H1 (cell line): ENCODE results near the gene EML4. TPM values are rescaled to one million over a fixed set of nuclear protein-coding genes. Genes with fewer than 3 reads are reported as not detected.

ENCODE experiments used
- CBX5 ChIP-seq: fragments of 300-800, 300-1000 bp; sonication (generic); IDR thresholded peaks from 2 replicates; pipeline ENCODE4 v1.7.1; 2016; ENCODE audit warnings: antibody characterized with exemption, low read length, low read depth
- CEBPB ChIP-seq: IDR thresholded peaks from 2 replicates; pipeline ENCODE4 v1.6.1; 2012; ENCODE audit warnings: low read depth, low read length
- EGR1 ChIP-seq: IDR thresholded peaks from 2 replicates; pipeline ENCODE4 v1.6.1; 2011; ENCODE audit warnings: low read depth, low read length, borderline replicate concordance
- EP300 ChIP-seq, 2 experiments: IDR thresholded peaks; 1 replicate in 1 of 2; 2 replicates in 1 of 2; pipeline ENCODE4 v1.6.1; 2011 to 2012; ENCODE audit warnings: low read depth in 2 of 2, low read length in 2 of 2, mild to moderate bottlenecking in 2 of 2, borderline replicate concordance in 1 of 2, inconsistent platforms in 1 of 2, moderate library complexity in 1 of 2
- JUND ChIP-seq: IDR thresholded peaks from 2 replicates; pipeline ENCODE4 v1.6.1; 2011; ENCODE audit warnings: mild to moderate bottlenecking, improper control_type of control experiment, low read length
- NANOG ChIP-seq: IDR thresholded peaks from 2 replicates; pipeline ENCODE4 v1.6.1; 2011; ENCODE audit warnings: low read length, low read depth, mild to moderate bottlenecking, inconsistent platforms; ENCODE audit not compliant: insufficient read depth, poor library complexity, severe bottlenecking
- TEAD4 ChIP-seq: IDR thresholded peaks from 2 replicates; pipeline ENCODE4 v1.6.1; 2012; ENCODE audit warnings: low read depth, low read length, inconsistent platforms, mixed read lengths
- YY1 ChIP-seq: IDR thresholded peaks from 2 replicates; pipeline ENCODE4 v1.6.1; 2011; ENCODE audit warnings: low read depth, mild to moderate bottlenecking, low read length
- polyA plus RNA-seq, 7 experiments: library from polyadenylated mRNA; depleted of rRNA in 3 of 7; stranded (reverse) in 5 of 7; unstranded in 2 of 7; fragments of >200 nt in 5 of 7; fragments of 200-250 nt in 2 of 7; gene quantifications; 1 replicate in 5 of 7; 2 replicates in 1 of 7; 4 replicates in 1 of 7; pipeline versions ENCODE4 v1.2.1 to v1.2.3, GENCODE V29; 2011 to 2013; ENCODE audit warnings: missing spikeins in 2 of 7, mixed read lengths in 2 of 7
- total RNA-seq: library from RNA; stranded (reverse); fragmentation: NEBNext Ultra II Directional; extraction: Animal tissue kit (Norgen Biotek cat#: 25700); gene quantifications from 2 replicates; pipeline ENCODE4 v1.2.1, GENCODE V29; 2021
- TF ChIP-seq, protein P1 (sequence below): fragments of 300-600 bp; sonication (generic); IDR thresholded peaks from 2 replicates; pipeline ENCODE4 v1.7.1; 2012; ENCODE audit warnings: low read length, moderate library complexity, mild to moderate bottlenecking, inconsistent platforms; ENCODE audit not compliant: insufficient replicate concordance

The EML4 gene
- total and polyA plus RNA-seq, 2 of the 8 experiments (the other 6 are each of a cell fraction or from before 2014, with no cell fraction given) = 50.1 to 104 TPM

- TF ChIP-seq, protein P1, sequence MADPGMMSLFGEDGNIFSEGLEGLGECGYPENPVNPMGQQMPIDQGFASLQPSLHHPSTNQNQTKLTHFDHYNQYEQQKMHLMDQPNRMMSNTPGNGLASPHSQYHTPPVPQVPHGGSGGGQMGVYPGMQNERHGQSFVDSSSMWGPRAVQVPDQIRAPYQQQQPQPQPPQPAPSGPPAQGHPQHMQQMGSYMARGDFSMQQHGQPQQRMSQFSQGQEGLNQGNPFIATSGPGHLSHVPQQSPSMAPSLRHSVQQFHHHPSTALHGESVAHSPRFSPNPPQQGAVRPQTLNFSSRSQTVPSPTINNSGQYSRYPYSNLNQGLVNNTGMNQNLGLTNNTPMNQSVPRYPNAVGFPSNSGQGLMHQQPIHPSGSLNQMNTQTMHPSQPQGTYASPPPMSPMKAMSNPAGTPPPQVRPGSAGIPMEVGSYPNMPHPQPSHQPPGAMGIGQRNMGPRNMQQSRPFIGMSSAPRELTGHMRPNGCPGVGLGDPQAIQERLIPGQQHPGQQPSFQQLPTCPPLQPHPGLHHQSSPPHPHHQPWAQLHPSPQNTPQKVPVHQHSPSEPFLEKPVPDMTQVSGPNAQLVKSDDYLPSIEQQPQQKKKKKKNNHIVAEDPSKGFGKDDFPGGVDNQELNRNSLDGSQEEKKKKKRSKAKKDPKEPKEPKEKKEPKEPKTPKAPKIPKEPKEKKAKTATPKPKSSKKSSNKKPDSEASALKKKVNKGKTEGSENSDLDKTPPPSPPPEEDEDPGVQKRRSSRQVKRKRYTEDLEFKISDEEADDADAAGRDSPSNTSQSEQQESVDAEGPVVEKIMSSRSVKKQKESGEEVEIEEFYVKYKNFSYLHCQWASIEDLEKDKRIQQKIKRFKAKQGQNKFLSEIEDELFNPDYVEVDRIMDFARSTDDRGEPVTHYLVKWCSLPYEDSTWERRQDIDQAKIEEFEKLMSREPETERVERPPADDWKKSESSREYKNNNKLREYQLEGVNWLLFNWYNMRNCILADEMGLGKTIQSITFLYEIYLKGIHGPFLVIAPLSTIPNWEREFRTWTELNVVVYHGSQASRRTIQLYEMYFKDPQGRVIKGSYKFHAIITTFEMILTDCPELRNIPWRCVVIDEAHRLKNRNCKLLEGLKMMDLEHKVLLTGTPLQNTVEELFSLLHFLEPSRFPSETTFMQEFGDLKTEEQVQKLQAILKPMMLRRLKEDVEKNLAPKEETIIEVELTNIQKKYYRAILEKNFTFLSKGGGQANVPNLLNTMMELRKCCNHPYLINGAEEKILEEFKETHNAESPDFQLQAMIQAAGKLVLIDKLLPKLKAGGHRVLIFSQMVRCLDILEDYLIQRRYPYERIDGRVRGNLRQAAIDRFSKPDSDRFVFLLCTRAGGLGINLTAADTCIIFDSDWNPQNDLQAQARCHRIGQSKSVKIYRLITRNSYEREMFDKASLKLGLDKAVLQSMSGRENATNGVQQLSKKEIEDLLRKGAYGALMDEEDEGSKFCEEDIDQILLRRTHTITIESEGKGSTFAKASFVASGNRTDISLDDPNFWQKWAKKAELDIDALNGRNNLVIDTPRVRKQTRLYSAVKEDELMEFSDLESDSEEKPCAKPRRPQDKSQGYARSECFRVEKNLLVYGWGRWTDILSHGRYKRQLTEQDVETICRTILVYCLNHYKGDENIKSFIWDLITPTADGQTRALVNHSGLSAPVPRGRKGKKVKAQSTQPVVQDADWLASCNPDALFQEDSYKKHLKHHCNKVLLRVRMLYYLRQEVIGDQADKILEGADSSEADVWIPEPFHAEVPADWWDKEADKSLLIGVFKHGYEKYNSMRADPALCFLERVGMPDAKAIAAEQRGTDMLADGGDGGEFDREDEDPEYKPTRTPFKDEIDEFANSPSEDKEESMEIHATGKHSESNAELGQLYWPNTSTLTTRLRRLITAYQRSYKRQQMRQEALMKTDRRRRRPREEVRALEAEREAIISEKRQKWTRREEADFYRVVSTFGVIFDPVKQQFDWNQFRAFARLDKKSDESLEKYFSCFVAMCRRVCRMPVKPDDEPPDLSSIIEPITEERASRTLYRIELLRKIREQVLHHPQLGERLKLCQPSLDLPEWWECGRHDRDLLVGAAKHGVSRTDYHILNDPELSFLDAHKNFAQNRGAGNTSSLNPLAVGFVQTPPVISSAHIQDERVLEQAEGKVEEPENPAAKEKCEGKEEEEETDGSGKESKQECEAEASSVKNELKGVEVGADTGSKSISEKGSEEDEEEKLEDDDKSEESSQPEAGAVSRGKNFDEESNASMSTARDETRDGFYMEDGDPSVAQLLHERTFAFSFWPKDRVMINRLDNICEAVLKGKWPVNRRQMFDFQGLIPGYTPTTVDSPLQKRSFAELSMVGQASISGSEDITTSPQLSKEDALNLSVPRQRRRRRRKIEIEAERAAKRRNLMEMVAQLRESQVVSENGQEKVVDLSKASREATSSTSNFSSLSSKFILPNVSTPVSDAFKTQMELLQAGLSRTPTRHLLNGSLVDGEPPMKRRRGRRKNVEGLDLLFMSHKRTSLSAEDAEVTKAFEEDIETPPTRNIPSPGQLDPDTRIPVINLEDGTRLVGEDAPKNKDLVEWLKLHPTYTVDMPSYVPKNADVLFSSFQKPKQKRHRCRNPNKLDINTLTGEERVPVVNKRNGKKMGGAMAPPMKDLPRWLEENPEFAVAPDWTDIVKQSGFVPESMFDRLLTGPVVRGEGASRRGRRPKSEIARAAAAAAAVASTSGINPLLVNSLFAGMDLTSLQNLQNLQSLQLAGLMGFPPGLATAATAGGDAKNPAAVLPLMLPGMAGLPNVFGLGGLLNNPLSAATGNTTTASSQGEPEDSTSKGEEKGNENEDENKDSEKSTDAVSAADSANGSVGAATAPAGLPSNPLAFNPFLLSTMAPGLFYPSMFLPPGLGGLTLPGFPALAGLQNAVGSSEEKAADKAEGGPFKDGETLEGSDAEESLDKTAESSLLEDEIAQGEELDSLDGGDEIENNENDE = no peak
- no peak for TF ChIP-seq TEAD4
- TF ChIP-seq CEBPB = no peak
- TF ChIP-seq EP300 (IDR thresholded peaks at IDR 0.05; ENCODE audit: borderline replicate concordance in 1 of 2, low read depth in 2 of 2, low read length in 2 of 2) = no peak
- no peak for TF ChIP-seq EGR1
- no peak for TF ChIP-seq CBX5
- TF ChIP-seq NANOG = no peak
- TF ChIP-seq YY1 = no peak
- TF ChIP-seq JUND = no peak
These were observed 19.0 kb upstream of the EML4 start (continued) for GRCh38 chr2:42150159-42150558.
